Activated T-cell treated with anti-CD3 and anti-CD28 coated beads, Interleukin-2, amount 50 U/mL, for 4 hours (primary cell): Measurements from ENCODE around the gene ACTN4. TPM values are rescaled to one million over a fixed set of nuclear protein-coding genes. Genes with fewer than 3 reads are reported as not detected.
A peak's percentile ranks its signal among the peaks of the same experiment; 100 is the strongest.

ENCODE experiments used
- ATAC-seq, 2 donors: fragments of 200-7000 bp; cut with Tn5 transposase; one replicate each; pipeline ENCODE4 v1.10.0; 2021
- DNase-seq: peaks from one replicate; pipeline ENCODE4 v3.0.0-alpha.2; 2020
- H3K27me3 Mint-ChIP-seq: one replicate; pipeline ENCODE4 v1.8.0; 2021; ENCODE audit warnings: low read depth, mixed read lengths
- H3K36me3 Mint-ChIP-seq: one replicate; pipeline ENCODE4 v1.8.0; 2022; ENCODE audit warnings: mixed read lengths; ENCODE audit not compliant: insufficient read depth
- H3K4me1 Mint-ChIP-seq: one replicate; pipeline ENCODE4 v1.8.0; 2021; ENCODE audit warnings: low read depth, mixed read lengths
- H3K4me3 Mint-ChIP-seq: one replicate; pipeline ENCODE4 v1.8.0; 2021; ENCODE audit warnings: mild to moderate bottlenecking, moderate library complexity, mixed read lengths
- H3K9me3 Mint-ChIP-seq: one replicate; pipeline ENCODE4 v1.8.0; 2021; ENCODE audit warnings: mixed read lengths
- total RNA-seq, 3 donors: library from RNA; stranded (reverse); gene quantifications; one replicate each; pipeline ENCODE4 v1.2.1, GENCODE V29; 2021

ACTN4 gene
- total RNA-seq, 3 donors from 2014 or later, result 215 to 233 (median 230) TPM

- peaks cover 75% of the 10 kb centered on the region for H3K4me1 Mint-ChIP-seq
- H3K36me3 Mint-ChIP-seq, result peaks cover 5% of the 10 kb centered on the region
- DNase-seq (no peak), ATAC-seq (no peak)
- no peaks in the 10 kb centered on the region for H3K9me3 Mint-ChIP-seq
- no peaks in the 10 kb centered on the region for H3K27me3 Mint-ChIP-seq
- no peak overlapping the region for H3K4me3 Mint-ChIP-seq
These were observed 27.1 kb downstream of the ACTN4 start for GRCh38 chr19:38674388-38675171.

DNA sequence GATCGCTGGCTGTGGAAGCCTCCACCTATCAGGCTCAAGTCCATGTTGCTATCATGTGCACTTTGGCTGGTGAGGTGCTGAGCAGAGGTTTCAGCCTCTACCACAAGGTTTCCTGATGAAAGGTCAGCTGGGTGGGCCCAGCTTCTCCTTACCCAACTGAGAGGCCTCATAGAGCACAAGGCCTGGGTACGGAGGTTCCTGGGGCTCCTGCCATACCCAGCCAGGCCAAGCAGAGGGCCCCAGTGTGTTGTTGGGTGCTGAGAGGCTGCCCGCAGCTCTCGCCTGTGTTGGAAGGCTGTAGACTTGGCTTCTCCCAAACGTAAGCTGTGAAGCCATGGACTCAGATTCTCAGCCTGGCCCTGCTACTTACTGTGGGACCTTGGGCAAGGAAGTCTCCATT is 28.2 kb downstream of the ACTN4 start:
- H3K4me3 Mint-ChIP-seq, result no peak overlapping the region

DNA sequence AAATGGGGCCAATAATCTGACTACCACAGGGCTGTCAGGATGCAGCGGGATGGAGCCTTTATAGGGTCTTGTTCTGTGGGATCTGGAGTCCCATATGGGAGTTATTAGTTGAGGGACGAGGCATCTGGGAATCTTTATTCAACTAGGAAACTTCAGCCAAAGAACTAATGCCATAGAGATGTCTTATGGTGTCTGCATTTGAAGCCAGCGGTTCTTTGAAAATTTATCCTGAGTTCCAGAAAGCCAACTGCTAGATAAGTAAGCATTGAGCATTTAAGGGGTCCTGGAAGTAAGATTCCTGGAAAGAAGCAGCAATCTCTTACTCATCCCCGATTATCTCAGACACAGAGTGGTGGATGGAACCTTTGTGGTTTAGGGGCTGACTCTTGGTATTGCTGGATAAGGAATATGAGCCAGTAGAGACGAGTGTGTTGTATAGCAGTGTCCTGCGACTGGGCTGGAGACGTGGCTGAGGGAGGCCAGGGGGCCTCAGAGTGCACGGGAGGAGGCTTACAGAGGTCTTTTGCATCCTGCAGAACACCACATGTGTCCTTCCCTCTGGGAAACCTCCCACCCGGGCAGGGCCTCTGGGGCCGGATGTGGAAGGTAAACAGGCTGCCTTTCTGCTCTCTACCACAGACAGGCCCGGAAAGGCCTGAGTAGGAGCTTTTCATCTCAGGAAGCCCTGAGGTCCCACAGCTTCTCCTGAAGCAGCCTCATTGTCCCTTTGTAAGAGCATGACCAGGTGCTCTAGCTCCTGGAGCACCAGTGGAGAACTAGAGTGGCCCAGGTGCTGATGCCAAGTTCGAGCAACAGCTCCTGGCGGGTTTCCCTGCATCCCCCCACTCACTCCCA is 28.8 kb downstream of the ACTN4 start:
- H3K27me3 Mint-ChIP-seq, result no peaks in the 10 kb centered on the region
- no peak for ATAC-seq

More for the DNA sequence above, 28.2 kb downstream of the ACTN4 start:
- Mint-ChIP-seq H3K36me3 (peaks cover 9% of the 10 kb centered on the region), H3K4me1 (peaks cover 75% of the 10 kb centered on the region), H3K9me3 (no peaks in the 10 kb centered on the region), H3K27me3 (no peaks in the 10 kb centered on the region)
- DNase-seq (no peak), ATAC-seq (peak in 1 of 2 donors; percentile 51)

GRCh38 chr19:38676878-38677646 is 29.6 kb downstream of the ACTN4 start:
- Mint-ChIP-seq H3K9me3 (no peaks in the 10 kb centered on the region), H3K4me1 (peaks cover 73% of the 10 kb centered on the region), H3K4me3 (peak overlapping the region; percentile 21), H3K27me3 (no peaks in the 10 kb centered on the region), H3K36me3 (peaks cover 14% of the 10 kb centered on the region)
- ATAC-seq (no peak), DNase-seq (no peak)

More for the DNA sequence above, 28.8 kb downstream of the ACTN4 start:
- Mint-ChIP-seq H3K36me3 (peaks cover 9% of the 10 kb centered on the region), H3K9me3 (no peaks in the 10 kb centered on the region), H3K4me1 (peaks cover 75% of the 10 kb centered on the region), H3K4me3 (no peak overlapping the region)
- no peak for DNase-seq

- Mint-ChIP-seq H3K27me3 (no peaks in the 10 kb centered on the region), H3K9me3 (no peaks in the 10 kb centered on the region), H3K4me1 (peaks cover 86% of the 10 kb centered on the region), H3K4me3 (no peak overlapping the region), H3K36me3 (peaks cover 19% of the 10 kb centered on the region)
- no peak for DNase-seq
- no peak for ATAC-seq
These were observed 30.9 kb downstream of the ACTN4 start for GRCh38 chr19:38678217-38678890.

- DNase-seq (no peak), ATAC-seq (no peak)
- Mint-ChIP-seq H3K4me1 (peaks cover 90% of the 10 kb centered on the region), H3K27me3 (no peaks in the 10 kb centered on the region), H3K9me3 (no peaks in the 10 kb centered on the region), H3K4me3 (no peak overlapping the region), H3K36me3 (peaks cover 19% of the 10 kb centered on the region)
These were observed 31.5 kb downstream of the ACTN4 start for GRCh38 chr19:38678891-38679494.

- H3K4me3 Mint-ChIP-seq, result no peak overlapping the region
- ATAC-seq (no peak), DNase-seq (no peak)
- H3K9me3 Mint-ChIP-seq, result no peaks in the 10 kb centered on the region
- H3K27me3 Mint-ChIP-seq, result no peaks in the 10 kb centered on the region
- peaks cover 19% of the 10 kb centered on the region for H3K36me3 Mint-ChIP-seq
- H3K4me1 Mint-ChIP-seq, result peaks cover 92% of the 10 kb centered on the region
These were observed 32.4 kb downstream of the ACTN4 start for GRCh38 chr19:38679839-38680238.

- Mint-ChIP-seq H3K36me3 (peaks cover 13% of the 10 kb centered on the region), H3K4me1 (peaks cover 92% of the 10 kb centered on the region), H3K9me3 (no peaks in the 10 kb centered on the region), H3K27me3 (no peaks in the 10 kb centered on the region), H3K4me3 (no peak overlapping the region)
- no peak for DNase-seq
- no peak for ATAC-seq
These were observed 34.9 kb downstream of the ACTN4 start for GRCh38 chr19:38682195-38682867.

GRCh38 chr19:38682872-38683392 is 35.5 kb downstream of the ACTN4 start:
- Mint-ChIP-seq H3K4me1 (peaks cover 90% of the 10 kb centered on the region), H3K9me3 (no peaks in the 10 kb centered on the region), H3K27me3 (no peaks in the 10 kb centered on the region), H3K4me3 (no peak overlapping the region), H3K36me3 (peaks cover 13% of the 10 kb centered on the region)
- ATAC-seq (no peak), DNase-seq (no peak)

- peak; percentile 57 to 67 for ATAC-seq
- H3K36me3 Mint-ChIP-seq, result peaks cover 13% of the 10 kb centered on the region
- H3K9me3 Mint-ChIP-seq, result no peaks in the 10 kb centered on the region
- peak overlapping the region; percentile 20 for H3K4me3 Mint-ChIP-seq
- peak; percentile 54 for DNase-seq
- H3K27me3 Mint-ChIP-seq, result no peaks in the 10 kb centered on the region
- peaks cover 85% of the 10 kb centered on the region for H3K4me1 Mint-ChIP-seq
These were observed 36.1 kb downstream of the ACTN4 start for GRCh38 chr19:38683393-38684077.

DNA sequence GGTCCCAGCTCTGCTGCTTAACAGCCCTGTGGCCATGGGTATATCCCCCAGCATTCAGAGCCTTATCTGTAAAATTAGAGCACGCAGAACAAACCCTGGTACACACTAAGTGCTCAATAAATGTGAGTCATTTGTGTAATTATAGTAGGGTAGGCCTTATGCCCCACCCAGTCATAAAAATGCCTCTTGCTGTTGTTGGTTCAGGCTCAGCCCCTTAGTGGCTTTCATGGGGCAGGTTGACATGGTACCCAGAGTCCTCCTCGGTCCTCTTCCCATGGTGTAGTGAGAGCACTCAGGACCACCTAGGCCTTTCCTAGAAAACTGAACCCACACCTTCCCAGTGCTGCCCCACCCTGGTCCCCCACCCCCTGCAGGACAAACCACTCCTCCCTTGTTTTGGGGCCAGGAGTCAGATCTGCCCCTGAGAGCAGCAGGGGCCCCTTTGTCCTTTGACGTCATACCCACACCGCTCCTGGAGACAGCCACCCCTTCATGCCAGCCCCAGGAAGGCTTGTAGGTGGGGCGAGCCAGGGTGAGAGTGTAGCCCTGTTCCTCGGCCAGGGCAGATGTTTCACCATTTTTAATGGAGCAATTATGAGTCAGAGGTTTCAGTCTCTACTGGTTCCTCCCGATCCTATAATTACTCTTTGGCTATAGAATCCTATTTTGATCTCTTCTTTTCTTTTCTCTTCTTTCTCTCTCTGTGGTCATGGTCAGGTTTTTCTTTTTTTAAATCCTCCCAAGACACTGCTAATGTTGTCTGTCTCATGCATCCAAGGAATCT is 36.8 kb downstream of the ACTN4 start:
- peaks cover 82% of the 10 kb centered on the region for H3K4me1 Mint-ChIP-seq
- peak; percentile 41 to 44 for ATAC-seq
- no peak for DNase-seq
- H3K36me3 Mint-ChIP-seq, result peaks cover 13% of the 10 kb centered on the region
- no peak overlapping the region for H3K4me3 Mint-ChIP-seq
- H3K27me3 Mint-ChIP-seq, result no peaks in the 10 kb centered on the region
- H3K9me3 Mint-ChIP-seq, result no peaks in the 10 kb centered on the region
